Activated gamma-delta T cell treated with anti-CD3 and anti-CD28 coated beads, Interleukin-2, amount 50 U/mL, for 16 hours (primary cell): ENCODE data around the gene FRMD4A.
"Not testable (repeated sequence)": the region's sequence is repeated elsewhere in the genome, so short reads cannot be mapped to it uniquely, and the experiment has no call there.

Experiments
- DNase-seq: peaks from one replicate; pipeline ENCODE4 v3.0.0-alpha.2; 2020; ENCODE audit warnings: low read depth

FRMD4A gene

GRCh38 chr10:13775786-13776775 lies 554.6 kb downstream of the FRMD4A start:
- DNase-seq = no peak

- DNase-seq = no peak
These were observed 556.3 kb downstream of the FRMD4A start for GRCh38 chr10:13774303-13774893.

- DNase-seq = no peak
These were observed 557.1 kb downstream of the FRMD4A start for GRCh38 chr10:13773496-13774170.

- no peak for DNase-seq
These were observed 557.7 kb downstream of the FRMD4A start for GRCh38 chr10:13773043-13773442.

GRCh38 chr10:13771992-13772391 lies 558.7 kb downstream of the FRMD4A start:
- DNase-seq = no peak

- no peak for DNase-seq
These were observed 559.8 kb downstream of the FRMD4A start for GRCh38 chr10:13770760-13771493.

- DNase-seq = no peak
These were observed 560.8 kb downstream of the FRMD4A start for GRCh38 chr10:13769946-13770345.

GRCh38 chr10:13767676-13768178 lies 563.0 kb downstream of the FRMD4A start:
- DNase-seq = no peak

GRCh38 chr10:13767148-13767547 lies 563.6 kb downstream of the FRMD4A start:
- DNase-seq = not testable (repeated sequence)

GRCh38 chr10:13765641-13766341 lies 564.9 kb downstream of the FRMD4A start:
- no peak for DNase-seq

GRCh38 chr10:13761490-13762091 lies 569.1 kb downstream of the FRMD4A start:
- no peak for DNase-seq

- no peak for DNase-seq
These were observed 571.6 kb downstream of the FRMD4A start for GRCh38 chr10:13759168-13759567.

GRCh38 chr10:13758756-13759155 lies 572.0 kb downstream of the FRMD4A start:
- DNase-seq = no peak

- no peak for DNase-seq
These were observed 572.4 kb downstream of the FRMD4A start for GRCh38 chr10:13758312-13758711.

- no peak for DNase-seq
These were observed 576.4 kb downstream of the FRMD4A start for GRCh38 chr10:13754277-13754676.

- DNase-seq = no peak
These were observed 579.4 kb downstream of the FRMD4A start for GRCh38 chr10:13751191-13751764.

GRCh38 chr10:13750299-13751190 lies 580.2 kb downstream of the FRMD4A start:
- no peak for DNase-seq

GRCh38 chr10:13745271-13745670 lies 585.5 kb downstream of the FRMD4A start:
- DNase-seq = no peak

GRCh38 chr10:13743963-13744362 lies 586.8 kb downstream of the FRMD4A start:
- DNase-seq = no peak
